Caco-2 (cell line): ENCODE measurements around the gene EML5. TPM values are rescaled to one million over a fixed set of nuclear protein-coding genes. Genes with fewer than 3 reads are reported as not detected.

ENCODE experiments used
- BruUV-seq: library from RNA; stranded (reverse); fragments of 400-500 nt; replicated peaks from 2 replicates; lab custom pipeline; 2021; lab: Mats Ljungman, UMichigan
- CTCF ChIA-PET: fragments of 300-600 bp; sonication (Branson Sonifier 250); formaldehyde crosslinking; loops from one replicate; lab custom pipeline; 2022; ENCODE audit warnings: antibody characterized with exemption; lab: Charles Lee
- POLR2A ChIA-PET: fragments of 300-600 bp; sonication (Branson Sonifier 250); formaldehyde crosslinking; loops from one replicate; lab custom pipeline; 2022; ENCODE audit warnings: antibody characterized with exemption; lab: Charles Lee
- DNase-seq, 2 experiments: peaks; one replicate each; pipeline versions ENCODE4 v3.0.0 to v3.0.0-alpha.2; 2020 to 2022
- H3K27me3 ChIP-seq: replicated peaks from 2 replicates; pipeline ENCODE4 v1.6.0; 2011; ENCODE audit warnings: low read length; ENCODE audit not compliant: control insufficient read depth, insufficient read depth
- H3K36me3 ChIP-seq: 2 replicates; pipeline ENCODE4 v1.5.1; 2011; ENCODE audit warnings: low read length; ENCODE audit not compliant: control insufficient read depth, insufficient read depth
- H3K4me1 ChIP-seq: fragments of 250-450 bp; sonication (Bioruptor Pico); 2 replicates; pipeline ENCODE4 v1.5.1; 2020; ENCODE audit warnings: mild to moderate bottlenecking
- H3K4me3 ChIP-seq: 2 replicates; pipeline ENCODE4 v1.5.1; 2011; ENCODE audit warnings: low read depth, mild to moderate bottlenecking, control low read depth, low read length
- H3K9me3 ChIP-seq: fragments of 250-450 bp; sonication (Bioruptor Pico); 2 replicates; pipeline ENCODE4 v1.5.1; 2020; ENCODE audit warnings: mild to moderate bottlenecking, moderate library complexity
- H3K27ac Mint-ChIP-seq: one replicate; pipeline ENCODE4 v1.8.0; 2022; ENCODE audit warnings: mixed read lengths; ENCODE audit not compliant: unreplicated experiment
- H3K27me3 Mint-ChIP-seq: one replicate; pipeline ENCODE4 v1.8.0; 2022; ENCODE audit warnings: mixed read lengths; ENCODE audit not compliant: insufficient read depth, unreplicated experiment
- H3K36me3 Mint-ChIP-seq: one replicate; pipeline ENCODE4 v1.8.0; 2022; ENCODE audit warnings: mild to moderate bottlenecking, mixed read lengths; ENCODE audit not compliant: insufficient read depth, unreplicated experiment
- H3K4me1 Mint-ChIP-seq: one replicate; pipeline ENCODE4 v1.8.0; 2022; ENCODE audit warnings: low read depth, mixed read lengths; ENCODE audit not compliant: unreplicated experiment
- H3K4me3 Mint-ChIP-seq: one replicate; pipeline ENCODE4 v1.8.0; 2022; ENCODE audit warnings: mild to moderate bottlenecking, moderate library complexity, mixed read lengths; ENCODE audit not compliant: unreplicated experiment
- H3K9me3 Mint-ChIP-seq: one replicate; pipeline ENCODE4 v1.8.0; 2022; ENCODE audit warnings: mixed read lengths; ENCODE audit not compliant: unreplicated experiment
- intact Hi-C: fragments of 100-400 bp; cut with micrococcal nuclease; formaldehyde crosslinking; loops from one replicate; pipeline ENCODE4 v1.10.0; 2022; ENCODE audit not compliant: unreplicated experiment
- total RNA-seq: library from RNA; stranded (reverse); gene quantifications from 2 replicates; pipeline ENCODE4 v1.2.3, GENCODE V29; 2022
- TF ChIP-seq, protein P1 (sequence below), 2 experiments: fragments of 200-600 bp in 1 of 2; IDR thresholded peaks; 1 replicate in 1 of 2; 2 replicates in 1 of 2; pipeline versions ENCODE4 v1.5.1 to v1.8.0; 2011 to 2022; ENCODE audit warnings: antibody characterized with exemption in 1 of 2, control low read depth in 1 of 2, inconsistent platforms in 1 of 2, low read depth in 1 of 2, low read length in 1 of 2, mild to moderate bottlenecking in 1 of 2, moderate library complexity in 1 of 2; ENCODE audit not compliant: insufficient read depth in 1 of 2, severe bottlenecking in 1 of 2, unreplicated experiment in 1 of 2

EML5 gene
- total RNA-seq, 1 experiment from 2014 or later = 0.11 TPM

DNA sequence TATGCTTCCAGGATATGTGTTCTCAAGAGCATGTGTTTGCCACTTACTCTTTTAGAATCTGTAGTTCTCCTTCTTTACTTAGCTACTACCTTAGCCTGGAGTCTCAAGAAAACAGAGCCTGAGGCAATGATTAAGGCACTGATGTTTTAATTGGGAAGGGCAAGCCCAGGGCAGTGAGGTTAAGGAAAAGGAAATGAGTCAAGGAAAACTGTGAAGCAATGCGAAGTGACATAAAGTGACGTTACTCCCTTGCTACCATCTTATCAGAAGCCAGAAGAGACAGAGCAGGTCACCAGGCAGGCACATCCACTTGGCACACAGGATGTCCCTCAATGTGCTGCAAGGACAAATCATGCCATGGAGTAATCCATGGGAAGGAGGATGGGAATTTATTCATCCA is 11.3 kb upstream of the EML5 start:
- no peak for DNase-seq
- no peaks in the 10 kb centered on the region for H3K36me3 Mint-ChIP-seq
- CTCF ChIA-PET = no interaction called here
- H3K27me3 Mint-ChIP-seq = peaks cover 4% of the 10 kb centered on the region
- H3K9me3 Mint-ChIP-seq = no peaks in the 10 kb centered on the region
- no peak overlapping the region for H3K27ac Mint-ChIP-seq
- BruUV-seq = no TSS peak
- H3K4me3 ChIP-seq = no peak overlapping the region
- no peak overlapping the region for H3K4me3 Mint-ChIP-seq
- TF ChIP-seq, protein P1, sequence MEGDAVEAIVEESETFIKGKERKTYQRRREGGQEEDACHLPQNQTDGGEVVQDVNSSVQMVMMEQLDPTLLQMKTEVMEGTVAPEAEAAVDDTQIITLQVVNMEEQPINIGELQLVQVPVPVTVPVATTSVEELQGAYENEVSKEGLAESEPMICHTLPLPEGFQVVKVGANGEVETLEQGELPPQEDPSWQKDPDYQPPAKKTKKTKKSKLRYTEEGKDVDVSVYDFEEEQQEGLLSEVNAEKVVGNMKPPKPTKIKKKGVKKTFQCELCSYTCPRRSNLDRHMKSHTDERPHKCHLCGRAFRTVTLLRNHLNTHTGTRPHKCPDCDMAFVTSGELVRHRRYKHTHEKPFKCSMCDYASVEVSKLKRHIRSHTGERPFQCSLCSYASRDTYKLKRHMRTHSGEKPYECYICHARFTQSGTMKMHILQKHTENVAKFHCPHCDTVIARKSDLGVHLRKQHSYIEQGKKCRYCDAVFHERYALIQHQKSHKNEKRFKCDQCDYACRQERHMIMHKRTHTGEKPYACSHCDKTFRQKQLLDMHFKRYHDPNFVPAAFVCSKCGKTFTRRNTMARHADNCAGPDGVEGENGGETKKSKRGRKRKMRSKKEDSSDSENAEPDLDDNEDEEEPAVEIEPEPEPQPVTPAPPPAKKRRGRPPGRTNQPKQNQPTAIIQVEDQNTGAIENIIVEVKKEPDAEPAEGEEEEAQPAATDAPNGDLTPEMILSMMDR (IDR thresholded peaks at IDR 0.05; ENCODE audit: insufficient read depth in 1 of 2, low read depth in 1 of 2, low read length in 1 of 2, severe bottlenecking in 1 of 2, unreplicated experiment in 1 of 2) = no peak
- H3K4me1 Mint-ChIP-seq = no peaks in the 10 kb centered on the region
- H3K36me3 ChIP-seq = no peaks in the 10 kb centered on the region
- intact Hi-C loops = no loop called here
- H3K4me1 ChIP-seq = no peaks in the 10 kb centered on the region
- H3K27me3 ChIP-seq = no peaks in the 10 kb centered on the region; the same call in 1 of the 2 replicates
- POLR2A ChIA-PET = no interaction called here
- 0 out of 2 replicates have a peak, but pooled peaks cover 4% of the 10 kb centered on the region for H3K9me3 ChIP-seq

DNA sequence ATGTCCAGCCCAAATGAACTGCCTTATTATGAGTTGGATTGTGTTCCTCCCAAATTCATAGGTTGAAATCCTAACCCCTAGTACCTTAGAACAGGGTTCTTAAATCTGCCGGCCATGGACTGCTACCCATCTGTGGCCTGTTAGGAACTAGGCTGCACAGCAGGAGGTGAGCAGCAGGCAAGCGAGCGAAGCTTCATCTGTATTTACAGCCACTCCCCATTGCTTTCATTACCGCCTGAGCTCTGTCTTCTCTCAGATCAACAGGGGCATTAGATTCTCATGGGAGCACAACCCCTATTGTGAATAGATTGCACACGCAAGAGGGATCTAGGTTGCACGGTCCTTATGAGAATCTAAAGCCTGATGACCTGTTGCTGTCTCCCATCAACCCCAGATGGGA is 9.8 kb upstream of the EML5 start:
- Mint-ChIP-seq H3K9me3 (no peaks in the 10 kb centered on the region), H3K27me3 (peaks cover 7% of the 10 kb centered on the region), H3K27ac (no peak overlapping the region), H3K4me3 (no peak overlapping the region), H3K4me1 (no peaks in the 10 kb centered on the region), H3K36me3 (no peaks in the 10 kb centered on the region)
- TF ChIP-seq, protein P1 (IDR thresholded peaks at IDR 0.05; ENCODE audit: insufficient read depth in 1 of 2, low read depth in 1 of 2, low read length in 1 of 2, severe bottlenecking in 1 of 2, unreplicated experiment in 1 of 2) = no peak
- BruUV-seq = no TSS peak
- DNase-seq = no peak
- Histone ChIP-seq H3K36me3 (no peaks in the 10 kb centered on the region), H3K27me3 (no peaks in the 10 kb centered on the region; the same call in 1 of the 2 replicates), H3K4me1 (no peaks in the 10 kb centered on the region), H3K9me3 (0 out of 2 replicates have a peak, but pooled peaks cover 4% of the 10 kb centered on the region), H3K4me3 (no peak overlapping the region)
- intact Hi-C loops = no loop called here
- POLR2A ChIA-PET = no interaction called here
- CTCF ChIA-PET = interaction anchor here (0.6 kb wide), 1 partner anchor 1091 kb away, joined by 3 read pairs; no protein-coding TSS in a partner anchor

DNA sequence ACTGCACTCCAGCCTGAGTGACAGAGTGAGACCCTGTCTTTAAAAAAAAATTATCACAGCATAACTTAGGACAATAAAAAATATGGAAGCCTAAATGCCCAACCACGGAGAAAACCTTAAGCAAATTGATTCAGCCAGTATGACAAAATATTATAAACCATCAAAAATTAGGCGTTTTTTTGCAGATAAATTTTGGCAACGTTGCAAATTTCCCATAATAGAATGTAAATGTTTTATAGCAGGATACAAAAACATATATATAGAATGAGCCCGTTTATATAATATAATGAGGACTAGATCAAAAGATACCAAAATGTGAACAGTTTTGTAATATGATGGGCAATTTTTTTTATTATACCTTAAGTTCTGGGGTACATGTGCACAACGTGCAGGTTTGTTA is 6.8 kb upstream of the EML5 start:
- POLR2A ChIA-PET = no interaction called here
- no peaks in the 10 kb centered on the region for H3K9me3 Mint-ChIP-seq
- no TSS peak for BruUV-seq
- TF ChIP-seq, protein P1 (IDR thresholded peaks at IDR 0.05; ENCODE audit: insufficient read depth in 1 of 2, low read depth in 1 of 2, low read length in 1 of 2, severe bottlenecking in 1 of 2, unreplicated experiment in 1 of 2) = no peak
- no peaks in the 10 kb centered on the region for H3K4me1 Mint-ChIP-seq
- Histone ChIP-seq H3K9me3 (no peaks in the 10 kb centered on the region), H3K4me1 (no peaks in the 10 kb centered on the region), H3K4me3 (no peak overlapping the region), H3K36me3 (no peaks in the 10 kb centered on the region), H3K27me3 (no peaks in the 10 kb centered on the region; the same call in 1 of the 2 replicates)
- CTCF ChIA-PET = no interaction called here
- no peaks in the 10 kb centered on the region for H3K36me3 Mint-ChIP-seq
- H3K27me3 Mint-ChIP-seq = peaks cover 7% of the 10 kb centered on the region
- intact Hi-C loops = no loop called here
- H3K27ac Mint-ChIP-seq = no peak overlapping the region
- no peak overlapping the region for H3K4me3 Mint-ChIP-seq
- DNase-seq = no peak
